ENCODE measurements around the gene STRIP2. TPM values are rescaled to one million over a fixed set of nuclear protein-coding genes. Genes with fewer than 3 reads are reported as not detected.
"Not testable (repeated sequence)": the region's sequence is repeated elsewhere in the genome, so short reads cannot be mapped to it uniquely, and the experiment has no call there.

STRIP2 gene
- total RNA-seq, 5 donors from 2014 or later (not counting 1 experiment from before 2014, with no cell fraction given) = 0.39 to 0.47 (median 0.42) TPM

DNA sequence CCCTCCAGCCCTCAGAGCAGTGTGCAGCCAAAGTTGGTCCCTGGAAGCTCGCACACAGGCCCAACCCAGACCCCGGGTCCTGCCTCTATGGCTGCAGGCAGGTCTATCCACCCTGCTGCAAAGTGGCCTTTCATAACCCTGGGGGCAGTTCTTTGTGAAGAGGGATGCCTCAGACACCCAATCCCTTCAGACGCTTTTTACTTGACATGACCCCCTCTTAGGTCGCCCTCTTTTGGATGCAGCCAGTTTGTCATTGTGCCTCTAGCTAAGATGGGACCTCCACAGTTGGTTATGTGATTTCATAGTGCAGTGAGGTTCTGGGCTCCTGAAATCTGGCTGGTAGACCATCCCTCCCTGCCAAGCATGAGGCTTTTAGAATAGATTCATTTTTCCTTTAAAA lies 95.4 kb downstream of the STRIP2 start:
- WGBS (ENCODE audit: insufficient coverage) = 95% methylated on average over 3 of the region's 4 CpGs
- no peaks in the 10 kb centered on the region for H3K9me3 Mint-ChIP-seq
- H3K27ac Mint-ChIP-seq = no peak overlapping the region
- no peak for DNase-seq
- peaks cover 0 to 4% of the 10 kb centered on the region in 2 experiments for H3K27me3 ChIP-seq (replicated peaks in 1 of 2; ENCODE audit: control insufficient read depth in 2 of 2, extremely low read depth in 1 of 2, insufficient read depth in 2 of 2, low read length in 1 of 2)
- no peaks in the 10 kb centered on the region for H3K36me3 ChIP-seq (ENCODE audit: control insufficient read depth in 2 of 2, extremely low read depth in 1 of 2, insufficient read depth in 1 of 2, low read length in 1 of 2)
- CTCF ChIA-PET = no interaction called here
- H3K27ac ChIP-seq (ENCODE audit: low read length) = no peak overlapping the region
- H3K4me3 Mint-ChIP-seq = no peak overlapping the region
- no peak overlapping the region for H3K4me3 ChIP-seq (ENCODE audit: control insufficient read depth in 1 of 2, extremely low read depth in 1 of 2, low read length in 1 of 2)
- ATAC-seq (replicated peaks in 1 of 4) = no peak
- peaks cover 0 to 16% of the 10 kb centered on the region in 2 experiments for H3K4me1 ChIP-seq (ENCODE audit: control insufficient read depth in 1 of 2, extremely low read depth in 1 of 2, insufficient read depth in 2 of 2, low read length in 2 of 2)
- H3K4me1 Mint-ChIP-seq = peaks cover 0 to 16% (median 7%) of the 10 kb centered on the region in 3 donors
- POLR2A ChIA-PET = no interaction called here
- peaks cover 7 to 15% of the 10 kb centered on the region in 2 donors for H3K27me3 Mint-ChIP-seq
- no peaks in the 10 kb centered on the region for H3K9me3 ChIP-seq
- no peaks in the 10 kb centered on the region for H3K36me3 Mint-ChIP-seq

GRCh38 chr7:129530795-129531391 lies 96.7 kb downstream of the STRIP2 start:
- DNase-seq (peak in 5 of 35 experiments; percentile 8 to 24 (median 10)), ATAC-seq (replicated peaks in 1 of 4) (peak; percentile 18 to 86 (median 63))
- H3K27ac Mint-ChIP-seq = no peak overlapping the region
- ChIA-PET POLR2A (no interaction called here), CTCF (interaction anchor here in 1 of 2 donors (0.7 kb wide), 1 partner anchor 35 kb away, joined by 3 read pairs; no protein-coding TSS in a partner anchor)
- H3K27me3 Mint-ChIP-seq = peaks cover 0 to 11% of the 10 kb centered on the region in 2 donors
- H3K27me3 ChIP-seq (replicated peaks in 1 of 2; ENCODE audit: control insufficient read depth in 2 of 2, extremely low read depth in 1 of 2, insufficient read depth in 2 of 2, low read length in 1 of 2) = peaks cover 0 to 4% of the 10 kb centered on the region in 2 experiments
- H3K27ac ChIP-seq (ENCODE audit: low read length) = no peak overlapping the region
- no peaks in the 10 kb centered on the region for H3K9me3 Mint-ChIP-seq
- 52% methylated on average over 3 of the region's 5 CpGs for WGBS (ENCODE audit: insufficient coverage)
- H3K4me3 Mint-ChIP-seq = no peak overlapping the region
- H3K4me1 Mint-ChIP-seq = peaks cover 2 to 10% (median 9%) of the 10 kb centered on the region in 3 donors
- H3K9me3 ChIP-seq = no peaks in the 10 kb centered on the region
- H3K36me3 Mint-ChIP-seq = no peaks in the 10 kb centered on the region
- H3K4me3 ChIP-seq (ENCODE audit: control insufficient read depth in 1 of 2, extremely low read depth in 1 of 2, low read length in 1 of 2) = no peak overlapping the region
- H3K4me1 ChIP-seq (ENCODE audit: control insufficient read depth in 1 of 2, extremely low read depth in 1 of 2, insufficient read depth in 2 of 2, low read length in 2 of 2) = peaks cover 2 to 15% of the 10 kb centered on the region in 2 experiments
- H3K36me3 ChIP-seq (ENCODE audit: control insufficient read depth in 2 of 2, extremely low read depth in 1 of 2, insufficient read depth in 1 of 2, low read length in 1 of 2) = no peaks in the 10 kb centered on the region

DNA sequence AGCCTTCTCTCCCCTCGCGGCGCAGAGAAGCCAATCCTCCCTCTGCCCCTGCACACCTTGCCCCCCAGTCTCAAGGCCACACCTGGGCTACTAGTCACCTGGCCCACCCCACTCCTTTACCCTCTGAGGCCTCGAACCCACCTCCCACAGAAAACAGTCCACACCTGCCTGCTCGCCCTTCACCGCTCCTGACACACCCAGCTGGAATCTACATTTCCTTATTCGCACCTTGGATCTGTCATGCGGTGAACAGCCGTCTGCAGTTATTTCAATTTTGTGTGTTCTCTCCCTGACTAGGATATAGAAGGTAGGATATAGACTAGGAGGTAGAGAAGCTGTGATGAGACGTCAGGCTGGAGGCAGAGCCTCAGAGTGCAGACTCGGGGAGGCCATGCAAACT lies 97.5 kb downstream of the STRIP2 start:
- H3K27me3 Mint-ChIP-seq = peaks cover 0 to 11% of the 10 kb centered on the region in 2 donors
- H3K9me3 ChIP-seq = no peaks in the 10 kb centered on the region
- H3K36me3 ChIP-seq (ENCODE audit: control insufficient read depth in 2 of 2, extremely low read depth in 1 of 2, insufficient read depth in 1 of 2, low read length in 1 of 2) = no peaks in the 10 kb centered on the region
- no peak overlapping the region for H3K27ac Mint-ChIP-seq
- ATAC-seq (replicated peaks in 1 of 4) = no peak
- no peaks in the 10 kb centered on the region for H3K9me3 Mint-ChIP-seq
- H3K4me1 ChIP-seq (ENCODE audit: control insufficient read depth in 1 of 2, extremely low read depth in 1 of 2, insufficient read depth in 2 of 2, low read length in 2 of 2) = peaks cover 2 to 19% of the 10 kb centered on the region in 2 experiments
- no peak overlapping the region for H3K4me3 Mint-ChIP-seq
- peaks cover 0 to 4% of the 10 kb centered on the region in 2 experiments for H3K27me3 ChIP-seq (replicated peaks in 1 of 2; ENCODE audit: control insufficient read depth in 2 of 2, extremely low read depth in 1 of 2, insufficient read depth in 2 of 2, low read length in 1 of 2)
- no peak overlapping the region for H3K4me3 ChIP-seq (ENCODE audit: control insufficient read depth in 1 of 2, extremely low read depth in 1 of 2, low read length in 1 of 2)
- H3K27ac ChIP-seq (ENCODE audit: low read length) = no peak overlapping the region
- peaks cover 8 to 17% (median 17%) of the 10 kb centered on the region in 3 donors for H3K4me1 Mint-ChIP-seq
- WGBS (ENCODE audit: insufficient coverage) = 90% methylated on average over 4 of the region's 11 CpGs
- no peaks in the 10 kb centered on the region for H3K36me3 Mint-ChIP-seq
- DNase-seq = no peak
- POLR2A ChIA-PET = no interaction called here
- CTCF ChIA-PET = no interaction called here

GRCh38 chr7:129532375-129532774 lies 98.1 kb downstream of the STRIP2 start:
- no peak overlapping the region for H3K4me3 Mint-ChIP-seq
- H3K27me3 Mint-ChIP-seq = peaks cover 0 to 6% of the 10 kb centered on the region in 2 donors
- Histone ChIP-seq H3K27ac (ENCODE audit: low read length) (no peak overlapping the region), H3K27me3 (replicated peaks in 1 of 2; ENCODE audit: control insufficient read depth in 2 of 2, extremely low read depth in 1 of 2, insufficient read depth in 2 of 2, low read length in 1 of 2) (peaks cover 0 to 4% of the 10 kb centered on the region in 2 experiments), H3K9me3 (no peaks in the 10 kb centered on the region), H3K4me1 (ENCODE audit: control insufficient read depth in 1 of 2, extremely low read depth in 1 of 2, insufficient read depth in 2 of 2, low read length in 2 of 2) (peaks cover 2 to 23% of the 10 kb centered on the region in 2 experiments), H3K36me3 (ENCODE audit: control insufficient read depth in 2 of 2, extremely low read depth in 1 of 2, insufficient read depth in 1 of 2, low read length in 1 of 2) (no peaks in the 10 kb centered on the region), H3K4me3 (ENCODE audit: control insufficient read depth in 1 of 2, extremely low read depth in 1 of 2, low read length in 1 of 2) (no peak overlapping the region)
- 83% methylated on average over 19 of the region's 19 CpGs for WGBS (ENCODE audit: insufficient coverage)
- ChIA-PET POLR2A (no interaction called here), CTCF (no interaction called here)
- DNase-seq (no peak), ATAC-seq (replicated peaks in 1 of 4) (no peak)
- H3K27ac Mint-ChIP-seq = no peak overlapping the region
- peaks cover 8 to 17% (median 17%) of the 10 kb centered on the region in 3 donors for H3K4me1 Mint-ChIP-seq
- no peaks in the 10 kb centered on the region for H3K9me3 Mint-ChIP-seq
- H3K36me3 Mint-ChIP-seq = no peaks in the 10 kb centered on the region

- H3K36me3 ChIP-seq (ENCODE audit: control insufficient read depth in 2 of 2, extremely low read depth in 1 of 2, insufficient read depth in 1 of 2, low read length in 1 of 2); H3K9me3 ChIP-seq; H3K27me3 ChIP-seq (replicated peaks in 1 of 2; ENCODE audit: control insufficient read depth in 2 of 2, extremely low read depth in 1 of 2, insufficient read depth in 2 of 2, low read length in 1 of 2); H3K36me3 Mint-ChIP-seq; H3K27me3 Mint-ChIP-seq; DNase-seq; H3K27ac Mint-ChIP-seq; POLR2A ChIA-PET; H3K9me3 Mint-ChIP-seq; H3K27ac ChIP-seq (ENCODE audit: low read length); ATAC-seq (replicated peaks in 1 of 4); H3K4me3 ChIP-seq (ENCODE audit: control insufficient read depth in 1 of 2, extremely low read depth in 1 of 2, low read length in 1 of 2); H3K4me3 Mint-ChIP-seq: not testable (repeated sequence)
- 98% methylated on average over 8 of the region's 20 CpGs for WGBS (ENCODE audit: insufficient coverage)
- CTCF ChIA-PET = interaction anchor here (0.6 to 0.7 kb wide), 2 partner anchors 14 to 507 kb away, joined by 4 to 8 read pairs; no protein-coding TSS in a partner anchor
- peaks cover 8 to 17% (median 17%) of the 10 kb centered on the region in 3 donors for H3K4me1 Mint-ChIP-seq
- peaks cover 2 to 23% of the 10 kb centered on the region in 2 experiments for H3K4me1 ChIP-seq (ENCODE audit: control insufficient read depth in 1 of 2, extremely low read depth in 1 of 2, insufficient read depth in 2 of 2, low read length in 2 of 2)
Observed at GRCh38 chr7:129534558-129535274, 100.5 kb downstream of the STRIP2 start.

GRCh38 chr7:129535896-129536295 lies 101.7 kb downstream of the STRIP2 start:
- CTCF ChIA-PET = interaction anchor here (0.6 to 1.1 kb wide), 3 partner anchors 59 to 506 kb away, joined by 3 to 8 read pairs (median 4); partner anchors contain the start of gene STRIP2 (in 1 of the 2)
- peak in 27 of 35 experiments; percentile 3 to 55 (median 24) for DNase-seq
- Mint-ChIP-seq H3K36me3 (no peaks in the 10 kb centered on the region), H3K27ac (peak overlapping the region; percentile 60 to 77), H3K9me3 (no peaks in the 10 kb centered on the region), H3K4me3 (peak overlapping the region; percentile 10 to 64 (median 54)), H3K27me3 (peaks cover 0 to 2% of the 10 kb centered on the region in 2 donors), H3K4me1 (peaks cover 8 to 14% (median 14%) of the 10 kb centered on the region in 3 donors)
- Histone ChIP-seq H3K27ac (ENCODE audit: low read length) (peak overlapping the region; percentile 32), H3K4me3 (ENCODE audit: control insufficient read depth in 1 of 2, extremely low read depth in 1 of 2, low read length in 1 of 2) (no peak overlapping the region), H3K4me1 (ENCODE audit: control insufficient read depth in 1 of 2, extremely low read depth in 1 of 2, insufficient read depth in 2 of 2, low read length in 2 of 2) (peaks cover 2 to 23% of the 10 kb centered on the region in 2 experiments), H3K27me3 (replicated peaks in 1 of 2; ENCODE audit: control insufficient read depth in 2 of 2, extremely low read depth in 1 of 2, insufficient read depth in 2 of 2, low read length in 1 of 2) (peaks cover 0 to 4% of the 10 kb centered on the region in 2 experiments), H3K9me3 (no peaks in the 10 kb centered on the region), H3K36me3 (ENCODE audit: control insufficient read depth in 2 of 2, extremely low read depth in 1 of 2, insufficient read depth in 1 of 2, low read length in 1 of 2) (no peaks in the 10 kb centered on the region)
- WGBS (ENCODE audit: insufficient coverage) = 17% methylated on average over 2 of the region's 5 CpGs
- POLR2A ChIA-PET = interaction anchor here in 1 of 2 donors (0.7 kb wide), 1 partner anchor 197 kb away, joined by 10 read pairs; no protein-coding TSS in a partner anchor
- peak; percentile 53 to 81 (median 72) for ATAC-seq (replicated peaks in 1 of 4)

All from T-cell (primary cell).